DOHH2 (cell line): ENCODE measurements around the gene KRT2.

ENCODE experiments used
- H3F3A ChIP-seq: fragments of 200-600 bp; sonication (generic), shearing (Covaris generic); 2 replicates; pipeline ENCODE4 v1.6.0; 2016; ENCODE audit warnings: antibody characterized with exemption, mild to moderate bottlenecking; ENCODE audit not compliant: control insufficient read depth, insufficient read depth
- H3K27ac ChIP-seq: fragments of 200-600 bp; sonication (generic); 2 replicates; pipeline ENCODE4 v1.5.1; 2014; ENCODE audit warnings: low read depth, mild to moderate bottlenecking, low read length, moderate library complexity
- H3K27me3 ChIP-seq: fragments of 200-600 bp; sonication (generic); 2 replicates; pipeline ENCODE4 v1.6.1; 2014; ENCODE audit warnings: mild to moderate bottlenecking, low read length, mixed read lengths; ENCODE audit not compliant: control insufficient read depth
- H3K36me3 ChIP-seq: fragments of 200-600 bp; sonication (generic); 2 replicates; pipeline ENCODE4 v1.6.1; 2014; ENCODE audit warnings: mild to moderate bottlenecking, low read length, moderate library complexity, mixed read lengths; ENCODE audit not compliant: control insufficient read depth
- H3K4me1 ChIP-seq: fragments of 200-600 bp; sonication (generic); 2 replicates; pipeline ENCODE4 v1.6.1; 2014; ENCODE audit warnings: mild to moderate bottlenecking, low read length, mixed read lengths; ENCODE audit not compliant: control insufficient read depth
- H3K4me2 ChIP-seq: fragments of 200-600 bp; sonication (generic); 2 replicates; pipeline ENCODE4 v1.6.0; 2014; ENCODE audit warnings: mild to moderate bottlenecking, low read length, moderate library complexity
- H3K4me3 ChIP-seq: fragments of 200-600 bp; sonication (generic); 2 replicates; pipeline ENCODE4 v1.5.1; 2014; ENCODE audit warnings: mild to moderate bottlenecking, low read length, mixed read lengths
- H3K79me2 ChIP-seq: fragments of 200-600 bp; sonication (generic); 2 replicates; pipeline ENCODE4 v1.6.1; 2014; ENCODE audit warnings: mild to moderate bottlenecking, low read length, mixed read lengths; ENCODE audit not compliant: control insufficient read depth
- H3K9me2 ChIP-seq: fragments of 200-600 bp; sonication (generic); replicated peaks from 2 replicates; pipeline ENCODE4 v1.6.1; 2014; ENCODE audit warnings: mild to moderate bottlenecking, low read length, mixed read lengths; ENCODE audit not compliant: control insufficient read depth
- H3K9me3 ChIP-seq: fragments of 200-600 bp; sonication (generic); 2 replicates; pipeline ENCODE4 v1.6.1; 2014; ENCODE audit warnings: antibody characterized with exemption, low read length, mixed read lengths; ENCODE audit not compliant: control insufficient read depth, insufficient read depth
- H4K20me1 ChIP-seq: fragments of 200-600 bp; sonication (generic); 2 replicates; pipeline ENCODE4 v1.6.0; 2014; ENCODE audit warnings: low read depth, mild to moderate bottlenecking, antibody characterized with exemption, low read length, moderate library complexity; ENCODE audit not compliant: control insufficient read depth, insufficient read depth
- CTCF ChIP-seq: fragments of 200-600 bp; sonication (generic); IDR thresholded peaks from one replicate; pipeline ENCODE4 v1.5.1; 2014; ENCODE audit warnings: antibody characterized with exemption, mild to moderate bottlenecking, low read depth, low read length; ENCODE audit not compliant: poor library complexity, severe bottlenecking
- EZH2phosphoT487 ChIP-seq: fragments of 200-600 bp; sonication (generic); IDR thresholded peaks from 2 replicates; pipeline ENCODE4 v1.6.1; 2017; ENCODE audit warnings: borderline replicate concordance, mild to moderate bottlenecking, antibody characterized with exemption, low read length, moderate library complexity, mixed read lengths

The KRT2 gene

GRCh38 chr12:52699373-52699772, 47.4 kb upstream of the KRT2 start:
- H3F3A ChIP-seq = no peaks in the 10 kb centered on the region

DNA sequence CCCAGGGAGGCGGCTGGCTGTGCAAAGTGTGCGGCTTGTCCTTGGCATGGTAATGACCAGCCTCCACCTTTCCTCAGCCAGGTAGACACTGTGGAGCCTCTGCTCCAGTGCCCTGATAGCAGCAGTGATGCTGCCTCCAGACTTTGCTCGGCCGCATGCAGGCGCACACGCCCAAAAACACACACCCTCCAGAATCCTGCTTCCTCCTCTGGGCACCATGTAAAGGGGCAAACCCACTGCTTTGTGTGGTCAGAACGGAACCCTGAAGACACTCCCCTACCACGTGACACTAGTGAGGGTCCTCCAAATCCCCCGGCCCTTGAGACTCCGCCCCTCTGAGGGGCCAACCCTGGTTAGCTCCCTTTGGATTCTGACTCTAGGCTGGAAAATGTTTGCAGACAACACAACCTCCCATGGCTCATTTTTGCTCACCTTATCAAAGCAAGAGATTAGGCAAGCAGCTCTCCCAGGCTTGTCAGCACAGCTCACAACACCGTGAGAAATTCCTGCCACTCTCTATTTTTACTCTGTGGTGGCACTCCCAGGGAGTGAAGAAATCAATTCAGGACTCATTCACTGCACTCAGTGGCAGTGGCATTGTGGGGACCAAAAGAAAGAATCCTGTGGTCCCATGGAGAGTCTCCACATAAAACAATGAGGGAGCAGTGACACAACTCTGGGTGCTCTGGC, 46.8 kb upstream of the KRT2 start:
- H3K9me2 ChIP-seq = no peaks in the 10 kb centered on the region
- H3K27ac ChIP-seq = no peak overlapping the region
- TF ChIP-seq CTCF (no peak), EZH2phosphoT487 (no peak)
- H3K4me1 ChIP-seq = no peaks in the 10 kb centered on the region
- no peak overlapping the region for H3K4me2 ChIP-seq
- H3F3A ChIP-seq = no peaks in the 10 kb centered on the region
- no peaks in the 10 kb centered on the region for H4K20me1 ChIP-seq
- H3K36me3 ChIP-seq = no peaks in the 10 kb centered on the region
- no peaks in the 10 kb centered on the region for H3K79me2 ChIP-seq
- H3K9me3 ChIP-seq = no peaks in the 10 kb centered on the region
- no peak overlapping the region for H3K4me3 ChIP-seq
- no peaks in the 10 kb centered on the region for H3K27me3 ChIP-seq

More at GRCh38 chr12:52699373-52699772, 47.4 kb upstream of the KRT2 start:
- Histone ChIP-seq H3K4me2 (no peak overlapping the region), H3K9me2 (no peaks in the 10 kb centered on the region), H3K9me3 (no peaks in the 10 kb centered on the region), H3K79me2 (no peaks in the 10 kb centered on the region), H3K4me3 (no peak overlapping the region), H3K27ac (no peak overlapping the region), H4K20me1 (no peaks in the 10 kb centered on the region), H3K4me1 (no peaks in the 10 kb centered on the region), H3K27me3 (no peaks in the 10 kb centered on the region), H3K36me3 (no peaks in the 10 kb centered on the region)
- TF ChIP-seq EZH2phosphoT487 (no peak), CTCF (no peak)

DNA sequence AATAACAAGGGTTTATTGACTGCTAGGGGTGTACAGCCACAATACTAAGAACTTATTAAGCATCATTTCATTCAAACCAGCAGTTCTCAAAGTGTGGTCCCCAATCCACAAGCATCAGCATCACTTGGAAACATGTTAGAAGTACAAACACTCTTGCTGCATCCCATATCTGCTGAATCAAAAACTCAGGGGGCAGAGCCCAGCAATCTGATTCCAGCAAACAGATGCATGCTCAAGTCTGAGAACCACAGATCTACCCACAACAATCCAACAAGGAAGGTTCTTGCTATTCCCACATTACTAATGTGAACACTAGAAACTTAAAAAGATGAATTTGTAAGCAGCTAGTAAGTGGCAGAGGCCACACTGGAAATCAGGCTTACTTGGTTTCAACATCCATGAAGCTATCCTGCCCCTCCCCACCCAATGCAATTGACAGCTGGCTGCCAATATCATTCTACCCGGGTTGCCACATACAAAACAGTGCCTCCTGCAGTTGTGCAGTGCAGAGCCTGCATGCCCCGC, 45.1 kb upstream of the KRT2 start:
- Histone ChIP-seq H3K79me2 (no peaks in the 10 kb centered on the region), H4K20me1 (no peaks in the 10 kb centered on the region), H3K4me1 (no peaks in the 10 kb centered on the region), H3K27me3 (peaks cover 12% of the 10 kb centered on the region), H3K36me3 (no peaks in the 10 kb centered on the region), H3F3A (no peaks in the 10 kb centered on the region), H3K27ac (no peak overlapping the region), H3K9me3 (no peaks in the 10 kb centered on the region), H3K4me3 (no peak overlapping the region), H3K9me2 (no peaks in the 10 kb centered on the region), H3K4me2 (no peak overlapping the region)
- no peak for TF ChIP-seq EZH2phosphoT487
- TF ChIP-seq CTCF = no peak
